Suppressor macrophage (primary cell): ENCODE measurements around the gene DMC1.

ENCODE experiments used
- DNase-seq, 4 experiments: peaks; one replicate each; pipeline ENCODE4 v3.0.0-alpha.2; 2020 to 2022

DMC1 gene

GRCh38 chr22:38566726-38567504 lies 3.1 kb downstream of the DMC1 start:
- no peak for DNase-seq

- no peak for DNase-seq
Observed at GRCh38 chr22:38565441-38565840, 4.5 kb downstream of the DMC1 start.

- DNase-seq = no peak
Observed at GRCh38 chr22:38564669-38565068, 5.3 kb downstream of the DMC1 start.

GRCh38 chr22:38554281-38554680 lies 15.7 kb downstream of the DMC1 start:
- no peak for DNase-seq

GRCh38 chr22:38549101-38549894 lies 20.7 kb downstream of the DMC1 start:
- DNase-seq = peak; percentile 49 to 89 (median 76)

GRCh38 chr22:38540701-38541100 lies 29.3 kb downstream of the DMC1 start:
- no peak for DNase-seq

GRCh38 chr22:38531251-38531938 lies 38.6 kb downstream of the DMC1 start:
- peak in 2 of 4 experiments; percentile 29 to 43 for DNase-seq

- DNase-seq = peak in 3 of 4 experiments; percentile 11 to 57 (median 52)
Observed at GRCh38 chr22:38524429-38524828, 45.6 kb downstream of the DMC1 start.

- DNase-seq = peak in 3 of 4 experiments; percentile 21 to 35 (median 28)
Observed at GRCh38 chr22:38523479-38523878, 46.5 kb downstream of the DMC1 start.

GRCh38 chr22:38523029-38523428 lies 47.0 kb downstream of the DMC1 start:
- DNase-seq = no peak

- DNase-seq = no peak
Observed at GRCh38 chr22:38519453-38520250, 50.3 kb downstream of the DMC1 start.

GRCh38 chr22:38518620-38519019 lies 51.4 kb downstream of the DMC1 start:
- DNase-seq = no peak

- DNase-seq = peak in 2 of 4 experiments; percentile 32
Observed at GRCh38 chr22:38513063-38513462, 56.9 kb downstream of the DMC1 start.

- peak in 3 of 4 experiments; percentile 7 to 44 (median 38) for DNase-seq
Observed at GRCh38 chr22:38510416-38510970, 59.5 kb downstream of the DMC1 start.

- DNase-seq = peak; percentile 95 to 98 (median 98)
Observed at GRCh38 chr22:38506118-38506962, 63.6 kb downstream of the DMC1 start, which contains the start of gene DDX17. TSS of gene DDX17 (minus strand) at chr22:38506311.

- peak; percentile 48 to 79 (median 62) for DNase-seq
Observed at GRCh38 chr22:38505541-38506117, 64.4 kb downstream of the DMC1 start.

GRCh38 chr22:38504731-38505540 lies 65.0 kb downstream of the DMC1 start:
- DNase-seq = peak; percentile 58 to 71 (median 65)

- no peak for DNase-seq
Observed at GRCh38 chr22:38503021-38503420, 67.0 kb downstream of the DMC1 start.
